Measurements from ENCODE around the gene C20orf202. TPM values are rescaled to one million over a fixed set of nuclear protein-coding genes. Genes with fewer than 3 reads are reported as not detected.

Gene C20orf202
- total RNA-seq, 1 experiment from 2014 or later = 0.22 TPM

- TF ChIP-seq, protein P1, sequence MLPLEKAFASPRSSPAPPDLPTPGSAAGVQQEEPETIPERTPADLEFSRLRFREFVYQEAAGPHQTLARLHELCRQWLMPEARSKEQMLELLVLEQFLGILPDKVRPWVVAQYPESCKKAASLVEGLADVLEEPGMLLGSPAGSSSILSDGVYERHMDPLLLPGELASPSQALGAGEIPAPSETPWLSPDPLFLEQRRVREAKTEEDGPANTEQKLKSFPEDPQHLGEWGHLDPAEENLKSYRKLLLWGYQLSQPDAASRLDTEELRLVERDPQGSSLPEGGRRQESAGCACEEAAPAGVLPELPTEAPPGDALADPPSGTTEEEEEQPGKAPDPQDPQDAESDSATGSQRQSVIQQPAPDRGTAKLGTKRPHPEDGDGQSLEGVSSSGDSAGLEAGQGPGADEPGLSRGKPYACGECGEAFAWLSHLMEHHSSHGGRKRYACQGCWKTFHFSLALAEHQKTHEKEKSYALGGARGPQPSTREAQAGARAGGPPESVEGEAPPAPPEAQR (CRISPR knock-in tag; IDR thresholded peaks at IDR 0.05) = no peak
- TF ChIP-seq TP53 (CRISPR knock-in tag; IDR thresholded peaks at IDR 0.05) (no peak), SMAD3 (CRISPR knock-in tag; IDR thresholded peaks at IDR 0.05; ENCODE audit: borderline replicate concordance) (no peak), ELF4 (CRISPR knock-in tag; IDR thresholded peaks at IDR 0.05; ENCODE audit: low read depth) (no peak), MXD4 (CRISPR knock-in tag; IDR thresholded peaks at IDR 0.05; ENCODE audit: borderline replicate concordance) (no peak), ZNF532 (CRISPR knock-in tag; IDR thresholded peaks at IDR 0.05; ENCODE audit: borderline replicate concordance) (no peak), ARID4B (CRISPR knock-in tag; IDR thresholded peaks at IDR 0.05; ENCODE audit: borderline replicate concordance) (no peak), ATF6 (CRISPR knock-in tag; IDR thresholded peaks at IDR 0.05) (no peak), AFF4 (CRISPR knock-in tag; IDR thresholded peaks at IDR 0.05; ENCODE audit: borderline replicate concordance) (no peak), CREB1 (CRISPR knock-in tag; IDR thresholded peaks at IDR 0.05) (no peak), HMGA2 (CRISPR knock-in tag; IDR thresholded peaks at IDR 0.05) (no peak), ZBTB43 (CRISPR knock-in tag; IDR thresholded peaks at IDR 0.05) (no peak)
- TF ChIP-seq, protein P2, sequence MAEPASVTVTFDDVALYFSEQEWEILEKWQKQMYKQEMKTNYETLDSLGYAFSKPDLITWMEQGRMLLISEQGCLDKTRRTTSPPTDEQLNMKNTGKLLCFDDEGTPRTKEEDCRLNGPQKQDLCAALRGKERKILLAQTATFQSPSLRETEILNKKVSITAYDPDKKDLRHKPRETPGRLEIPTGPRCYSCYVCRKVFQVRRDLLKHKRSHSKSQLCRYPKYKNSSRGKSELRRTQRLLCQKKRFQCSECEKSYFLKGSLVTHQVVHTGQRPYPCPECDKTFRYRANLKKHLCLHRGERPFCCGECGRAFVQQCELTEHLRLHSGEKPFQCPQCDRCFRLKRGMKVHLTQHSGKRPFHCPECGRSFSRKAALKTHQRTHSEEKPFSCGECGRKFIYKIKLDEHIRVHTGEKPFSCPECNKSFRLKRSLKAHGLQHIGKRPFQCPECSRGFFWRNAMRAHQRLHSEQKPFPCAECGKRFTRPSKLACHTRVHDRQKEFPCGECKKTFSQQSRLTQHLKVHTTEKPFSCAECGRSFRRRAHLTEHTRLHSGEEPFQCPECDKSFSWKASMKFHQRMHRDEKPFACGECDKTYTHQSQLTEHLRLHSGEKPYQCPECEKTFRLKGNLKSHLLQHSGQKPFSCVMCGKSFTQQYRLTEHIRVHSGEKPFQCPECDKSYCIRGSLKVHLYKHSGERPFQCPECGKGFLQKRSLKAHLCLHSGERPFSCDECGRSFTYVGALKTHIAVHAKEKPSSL (CRISPR knock-in tag; conservative IDR thresholded peaks at IDR 0.05) = no peak
- TF ChIP-seq, protein P3, sequence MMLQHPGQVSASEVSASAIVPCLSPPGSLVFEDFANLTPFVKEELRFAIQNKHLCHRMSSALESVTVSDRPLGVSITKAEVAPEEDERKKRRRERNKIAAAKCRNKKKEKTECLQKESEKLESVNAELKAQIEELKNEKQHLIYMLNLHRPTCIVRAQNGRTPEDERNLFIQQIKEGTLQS (CRISPR knock-in tag; conservative IDR thresholded peaks at IDR 0.05) = no peak
Measured at GRCh38 chr20:1155342-1155741, 47.9 kb upstream of the C20orf202 start (continued).

Data from WTC11 (cell line).